Activated CD8-positive, alpha-beta T cell treated with anti-CD3 and anti-CD28 coated beads for 36 hours (primary cell): ENCODE results near the gene CBX4. TPM values are rescaled to one million over a fixed set of nuclear protein-coding genes. Genes with fewer than 3 reads are reported as not detected.

Source experiments
- ATAC-seq: fragments of 200-7000 bp; cut with Tn5 transposase; one replicate; pipeline ENCODE4 v1.10.0; 2021; ENCODE audit warnings: mild to moderate bottlenecking, moderate library complexity
- CTCF ChIA-PET: fragments of 350-600 bp; sonication (Branson Sonifier 250); formaldehyde crosslinking; loops from one replicate; lab custom pipeline; 2021; ENCODE audit warnings: antibody characterized with exemption; lab: Charles Lee
- POLR2A ChIA-PET: fragments of 350-600 bp; sonication (Branson Sonifier 250); formaldehyde crosslinking; loops from one replicate; lab custom pipeline; 2021; ENCODE audit warnings: antibody characterized with exemption; lab: Charles Lee
- DNase-seq: peaks from one replicate; pipeline ENCODE4 v3.0.0-alpha.2; 2020
- H3K27ac Mint-ChIP-seq: one replicate; pipeline ENCODE4 v1.8.0; 2021; ENCODE audit warnings: mild to moderate bottlenecking, mixed read lengths
- H3K27me3 Mint-ChIP-seq: one replicate; pipeline ENCODE4 v1.8.0; 2021; ENCODE audit warnings: mixed read lengths
- H3K36me3 Mint-ChIP-seq: one replicate; pipeline ENCODE4 v1.8.0; 2021; ENCODE audit warnings: low read depth, mixed read lengths
- H3K4me1 Mint-ChIP-seq: one replicate; pipeline ENCODE4 v1.8.0; 2021; ENCODE audit warnings: low read depth, mixed read lengths
- H3K4me3 Mint-ChIP-seq: one replicate; pipeline ENCODE4 v1.8.0; 2021; ENCODE audit warnings: mild to moderate bottlenecking, moderate library complexity, mixed read lengths
- H3K9me3 Mint-ChIP-seq: one replicate; pipeline ENCODE4 v1.8.0; 2021; ENCODE audit warnings: mixed read lengths
- intact Hi-C: fragments of 100-400 bp; cut with micrococcal nuclease; formaldehyde crosslinking; loops from one replicate; pipeline ENCODE4 v1.10.0; 2022
- total RNA-seq, 2 experiments: library from RNA; stranded (reverse); gene quantifications; one replicate each; pipeline ENCODE4 v1.2.3, GENCODE V29; 2021
- TF ChIP-seq, protein P1 (sequence below): fragments of 200-600 bp; IDR thresholded peaks from one replicate; pipeline ENCODE4 v1.8.0; 2022; ENCODE audit warnings: antibody characterized with exemption, mild to moderate bottlenecking

The CBX4 gene
- total RNA-seq, 2 experiments from 2014 or later = 23.9 to 28.0 TPM

DNA sequence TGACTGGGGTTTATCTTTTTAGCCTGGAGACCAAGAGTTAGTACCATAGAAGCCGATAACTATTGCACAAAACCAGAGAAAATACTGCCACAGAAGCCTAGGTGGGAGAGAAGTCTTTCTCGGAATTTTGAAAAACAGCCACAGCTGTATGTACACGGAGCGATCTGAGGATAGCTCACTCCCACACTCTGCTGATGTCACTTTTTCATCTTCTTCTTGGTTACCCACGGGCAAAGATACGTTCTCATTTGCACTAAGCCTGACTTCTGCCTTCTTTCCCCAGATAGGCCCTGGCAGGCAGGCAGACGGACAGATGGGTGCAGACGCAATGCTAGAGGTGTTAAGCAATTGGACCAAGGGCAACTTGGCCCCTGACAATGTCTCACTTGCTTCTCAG, 9.1 kb upstream of the CBX4 start:
- Mint-ChIP-seq H3K27me3 (peaks cover 18% of the 10 kb centered on the region), H3K4me1 (peaks cover 5% of the 10 kb centered on the region), H3K9me3 (no peaks in the 10 kb centered on the region), H3K36me3 (no peaks in the 10 kb centered on the region), H3K27ac (no peak overlapping the region), H3K4me3 (no peak overlapping the region)
- ChIA-PET POLR2A (interaction anchor here (0.7 kb wide), 1 partner anchor 156 kb away, joined by 3 read pairs; no protein-coding TSS in a partner anchor), CTCF (interaction anchor here (1.0 kb wide), 1 partner anchor 9 kb away, joined by 5 read pairs; the partner anchor contains the start of gene CBX4)
- TF ChIP-seq, protein P1, sequence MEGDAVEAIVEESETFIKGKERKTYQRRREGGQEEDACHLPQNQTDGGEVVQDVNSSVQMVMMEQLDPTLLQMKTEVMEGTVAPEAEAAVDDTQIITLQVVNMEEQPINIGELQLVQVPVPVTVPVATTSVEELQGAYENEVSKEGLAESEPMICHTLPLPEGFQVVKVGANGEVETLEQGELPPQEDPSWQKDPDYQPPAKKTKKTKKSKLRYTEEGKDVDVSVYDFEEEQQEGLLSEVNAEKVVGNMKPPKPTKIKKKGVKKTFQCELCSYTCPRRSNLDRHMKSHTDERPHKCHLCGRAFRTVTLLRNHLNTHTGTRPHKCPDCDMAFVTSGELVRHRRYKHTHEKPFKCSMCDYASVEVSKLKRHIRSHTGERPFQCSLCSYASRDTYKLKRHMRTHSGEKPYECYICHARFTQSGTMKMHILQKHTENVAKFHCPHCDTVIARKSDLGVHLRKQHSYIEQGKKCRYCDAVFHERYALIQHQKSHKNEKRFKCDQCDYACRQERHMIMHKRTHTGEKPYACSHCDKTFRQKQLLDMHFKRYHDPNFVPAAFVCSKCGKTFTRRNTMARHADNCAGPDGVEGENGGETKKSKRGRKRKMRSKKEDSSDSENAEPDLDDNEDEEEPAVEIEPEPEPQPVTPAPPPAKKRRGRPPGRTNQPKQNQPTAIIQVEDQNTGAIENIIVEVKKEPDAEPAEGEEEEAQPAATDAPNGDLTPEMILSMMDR = no peak
- DNase-seq = no peak
- ATAC-seq = no peak
- intact Hi-C loops = loop anchor here (10.0 kb wide), 1 partner anchor 104 kb away; no protein-coding TSS in a partner anchor

DNA sequence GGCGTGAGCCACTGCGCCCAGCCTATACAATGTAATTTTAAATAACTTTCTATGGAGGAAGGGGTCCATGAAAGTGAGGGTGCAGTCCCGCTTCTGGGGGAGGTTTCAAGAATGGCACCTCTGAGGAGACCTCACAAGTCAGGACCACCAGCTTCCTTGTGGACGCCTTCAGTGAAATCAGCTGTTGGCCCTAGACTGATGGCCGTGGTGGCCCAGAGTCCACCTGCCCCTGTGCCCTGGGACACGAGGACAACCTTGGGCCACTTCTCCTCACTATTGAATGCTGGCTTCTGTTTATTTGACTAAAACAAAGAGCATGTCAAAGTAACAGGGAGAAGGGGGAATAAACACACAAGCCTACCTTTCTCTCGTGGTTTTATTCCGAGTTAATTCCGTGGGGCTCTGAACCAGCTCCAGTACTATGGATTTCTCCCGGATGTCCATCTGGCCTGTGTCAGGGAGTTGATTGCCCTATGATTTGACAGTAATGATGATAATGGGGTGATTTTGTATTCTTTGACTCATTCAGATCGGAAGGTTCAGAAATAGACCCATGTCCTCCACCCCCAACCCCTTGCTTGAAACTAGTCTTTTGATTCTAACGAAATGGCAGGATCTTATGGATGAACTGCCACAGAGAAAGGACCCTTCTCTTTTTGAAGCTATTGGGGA, 8.6 kb upstream of the CBX4 start:
- Mint-ChIP-seq H3K27ac (no peak overlapping the region), H3K4me3 (no peak overlapping the region), H3K9me3 (no peaks in the 10 kb centered on the region), H3K36me3 (no peaks in the 10 kb centered on the region), H3K4me1 (peaks cover 6% of the 10 kb centered on the region), H3K27me3 (peaks cover 21% of the 10 kb centered on the region)
- intact Hi-C loops = loop anchor here (10.0 kb wide), 1 partner anchor 103 kb away; no protein-coding TSS in a partner anchor
- TF ChIP-seq, protein P1 = no peak
- DNase-seq (no peak), ATAC-seq (no peak)
- ChIA-PET POLR2A (no interaction called here), CTCF (interaction anchor here (1.3 to 1.9 kb wide), 3 partner anchors 11 to 124 kb away, joined by 3 to 4 read pairs (median 4); no protein-coding TSS in a partner anchor)

DNA sequence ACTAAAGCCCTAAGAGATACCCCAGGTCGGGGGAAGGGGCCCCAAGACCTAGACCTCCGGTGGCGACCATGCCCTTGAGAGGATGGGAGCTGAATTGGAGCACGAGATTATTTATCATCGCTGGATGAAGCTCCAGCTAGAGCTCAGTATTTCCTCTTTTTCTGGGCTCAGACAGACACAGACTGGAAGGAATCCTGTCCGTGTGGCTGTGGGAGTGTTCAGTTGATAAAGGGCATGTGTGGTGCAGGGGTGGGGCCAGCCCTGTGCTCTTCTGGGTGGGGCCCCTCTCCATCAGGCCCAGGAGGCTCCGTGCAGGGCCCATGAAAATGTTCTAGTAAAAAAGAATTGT, 6.3 kb upstream of the CBX4 start:
- ChIA-PET POLR2A (interaction anchor here (0.6 kb wide), 1 partner anchor 269 kb away, joined by 3 read pairs; no protein-coding TSS in a partner anchor), CTCF (interaction anchor here (0.8 to 2.6 kb wide), 9 partner anchors 9 to 125 kb away, joined by 3 to 13 read pairs (median 4); no protein-coding TSS in a partner anchor)
- ATAC-seq = no peak
- Mint-ChIP-seq H3K36me3 (no peaks in the 10 kb centered on the region), H3K4me3 (no peak overlapping the region), H3K27me3 (peaks cover 40% of the 10 kb centered on the region), H3K4me1 (peaks cover 20% of the 10 kb centered on the region), H3K27ac (no peak overlapping the region), H3K9me3 (no peaks in the 10 kb centered on the region)
- TF ChIP-seq, protein P1 = no peak
- intact Hi-C loops = loop anchor here (10.0 kb wide), 1 partner anchor 101 kb away; no protein-coding TSS in a partner anchor
- DNase-seq = no peak

- Mint-ChIP-seq H3K27me3 (peaks cover 43% of the 10 kb centered on the region), H3K4me1 (peaks cover 23% of the 10 kb centered on the region), H3K36me3 (no peaks in the 10 kb centered on the region), H3K4me3 (no peak overlapping the region), H3K9me3 (no peaks in the 10 kb centered on the region), H3K27ac (no peak overlapping the region)
- TF ChIP-seq, protein P1 = peak; percentile 92
- ChIA-PET POLR2A (interaction anchor here (0.6 to 1.1 kb wide), 2 partner anchors 30 to 270 kb away, joined by 3 read pairs; no protein-coding TSS in a partner anchor), CTCF (interaction anchor here (0.7 to 2.6 kb wide), 18 partner anchors 9 to 126 kb away, joined by 3 to 13 read pairs (median 5); no protein-coding TSS in a partner anchor)
- DNase-seq (peak; percentile 57), ATAC-seq (peak; percentile 70)
- intact Hi-C loops = loop anchor here (10.0 kb wide), 1 partner anchor 100 kb away; no protein-coding TSS in a partner anchor
Observed at GRCh38 chr17:79844869-79845600, 5.8 kb upstream of the CBX4 start.
